Measurements from ENCODE around the gene LIPA.

LIPA gene

GRCh38 chr10:89238956-89239644 lies 12.5 kb downstream of the LIPA start:
- no peak for DNase-seq

DNA sequence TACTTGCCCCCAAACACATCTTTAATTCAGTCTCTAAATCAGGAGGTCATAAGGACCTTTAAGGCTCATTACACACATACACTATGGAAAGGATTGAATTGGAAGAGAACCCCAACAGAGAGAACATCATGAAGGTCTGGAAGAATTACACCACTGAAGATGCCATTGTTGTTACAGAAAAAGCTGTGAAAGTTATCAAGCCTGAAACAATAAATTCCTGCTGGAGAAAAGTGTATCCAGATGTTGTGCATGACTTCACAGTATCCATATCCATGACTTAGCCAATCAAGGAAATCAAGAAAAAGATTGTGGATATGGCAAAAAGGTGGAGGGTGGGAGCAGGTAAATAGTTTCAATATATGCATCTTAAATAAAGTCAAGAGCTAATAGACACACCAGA lies 13.7 kb downstream of the LIPA start:
- DNase-seq = no peak

GRCh38 chr10:89236226-89236797 lies 15.3 kb downstream of the LIPA start:
- DNase-seq = no peak

DNA sequence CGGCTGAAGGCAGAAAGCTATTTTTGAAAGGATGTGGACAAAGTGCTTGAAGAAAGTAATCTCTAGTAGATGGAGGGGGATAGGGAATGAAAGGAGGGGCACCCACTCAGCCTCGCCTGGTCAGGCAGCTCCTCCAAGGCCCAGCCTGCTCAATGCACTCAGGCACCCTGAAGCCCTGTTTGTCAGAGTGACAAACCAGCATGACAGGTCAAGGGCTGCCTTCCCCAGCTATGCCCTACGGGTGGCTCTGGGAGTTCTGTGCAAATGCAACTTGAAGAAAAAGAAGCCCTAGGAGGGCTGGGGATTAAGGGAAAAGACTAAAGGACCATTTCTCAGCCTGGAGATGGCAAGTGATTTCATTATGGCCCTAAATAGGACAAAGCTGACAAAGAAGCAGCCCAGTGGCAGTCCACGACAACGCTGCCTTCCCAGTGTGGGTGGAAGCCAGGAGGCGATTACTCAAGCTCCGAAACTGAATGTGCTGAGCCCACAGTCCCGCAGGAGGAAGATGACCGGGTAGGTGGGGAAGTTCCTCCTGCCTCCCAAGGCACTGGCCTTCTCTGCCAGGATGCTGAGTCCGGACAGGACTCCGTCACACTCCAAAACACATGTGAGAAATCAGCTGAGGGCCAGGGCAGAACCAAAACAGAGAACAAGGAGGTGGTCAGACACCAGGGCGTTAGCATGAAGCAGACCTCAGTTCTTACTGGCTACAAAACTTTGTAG lies 16.3 kb downstream of the LIPA start:
- no peak for DNase-seq

DNA sequence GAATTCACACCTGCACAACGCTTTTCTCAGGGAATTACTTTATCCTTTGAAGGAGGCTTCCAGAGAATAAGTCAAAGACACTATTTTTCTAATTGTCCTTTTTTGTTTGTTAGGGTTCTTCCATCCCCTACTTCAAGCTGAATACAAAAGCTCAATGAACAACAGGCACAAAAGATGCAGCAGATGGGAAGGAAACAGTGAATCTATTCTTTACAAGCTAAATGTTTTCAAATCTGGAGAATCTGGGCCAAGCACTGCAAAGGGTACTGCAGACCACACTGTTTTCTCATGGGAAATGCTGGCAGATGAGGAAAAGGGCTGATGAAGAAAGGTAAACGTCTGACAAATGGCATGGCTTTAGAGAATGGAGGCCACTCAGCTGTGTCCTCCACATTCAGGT lies 18.5 kb downstream of the LIPA start:
- DNase-seq = no peak

- no peak for DNase-seq
Measured at GRCh38 chr10:89228962-89229361, 22.6 kb downstream of the LIPA start.

DNA sequence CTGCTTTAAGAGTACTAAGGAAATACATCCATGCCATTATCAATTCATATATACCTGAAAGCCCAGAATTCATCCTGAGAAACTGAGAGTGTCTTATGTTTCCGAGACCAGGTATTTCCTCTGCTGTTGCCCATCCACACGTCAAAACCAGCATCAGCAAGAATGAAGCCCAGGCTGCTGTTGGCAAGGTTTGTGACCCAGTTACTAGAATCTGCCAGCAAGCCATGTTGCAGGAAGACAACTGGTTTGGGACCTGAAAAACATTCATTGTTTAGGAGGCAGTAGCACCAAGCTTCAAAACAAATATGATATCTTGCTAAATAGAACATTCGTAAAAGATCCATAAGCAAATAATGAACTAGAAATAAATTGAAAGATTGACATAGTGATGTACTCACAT lies 23.4 kb downstream of the LIPA start:
- DNase-seq = no peak

DNA sequence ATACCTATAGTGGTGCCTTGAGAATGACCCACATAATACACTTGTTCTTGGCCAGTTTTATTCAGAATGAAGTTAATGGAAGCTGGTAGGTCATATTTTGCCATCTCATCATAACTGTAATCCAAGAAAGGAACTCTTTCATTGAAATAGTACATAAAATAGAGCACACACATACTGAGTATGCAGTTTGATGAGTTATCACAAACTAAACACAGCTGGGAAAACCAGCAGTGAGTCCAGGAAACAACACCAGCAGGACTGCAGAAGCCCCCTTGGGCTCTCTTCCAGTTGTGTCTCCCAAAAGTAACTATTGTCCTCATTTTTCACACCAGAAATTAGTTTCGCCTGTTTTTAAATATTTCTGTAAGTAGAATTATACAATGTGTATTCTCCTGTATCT lies 24.7 kb downstream of the LIPA start:
- DNase-seq = no peak

DNA sequence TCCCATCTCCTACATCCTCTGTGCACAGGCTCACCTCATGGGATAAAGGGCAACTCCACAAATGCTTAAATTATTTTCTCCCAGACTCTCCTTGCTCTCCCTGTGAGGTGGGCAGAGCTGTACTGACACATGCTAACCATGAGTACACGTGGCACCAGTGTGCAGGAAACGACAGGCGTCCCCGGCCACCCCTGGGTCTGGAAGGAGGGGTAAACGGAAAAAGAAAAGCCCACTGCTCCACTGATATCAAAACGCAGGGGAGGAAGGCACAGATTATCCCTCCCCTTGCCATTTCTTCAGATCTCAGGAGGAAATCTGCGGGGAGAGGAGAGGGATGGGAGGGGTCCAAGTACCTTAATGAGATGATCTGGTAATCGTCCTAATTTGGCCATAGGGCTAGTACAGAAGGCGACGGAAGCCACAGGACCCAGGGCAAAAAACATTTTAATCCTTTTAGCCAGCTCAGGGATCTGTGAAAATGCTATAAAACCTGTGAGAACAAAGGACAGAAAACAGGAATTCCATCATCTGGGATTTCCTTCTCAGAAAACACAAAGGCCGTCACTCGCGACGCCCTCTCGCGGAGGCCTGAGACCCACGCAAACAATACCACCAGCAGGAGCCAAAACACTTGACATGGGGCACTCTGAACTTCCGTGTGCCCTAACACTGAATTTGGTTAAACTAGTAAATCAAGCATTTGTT lies 26.7 kb downstream of the LIPA start:
- DNase-seq = no peak

GRCh38 chr10:89221919-89222318 lies 29.7 kb downstream of the LIPA start:
- DNase-seq = no peak

DNA sequence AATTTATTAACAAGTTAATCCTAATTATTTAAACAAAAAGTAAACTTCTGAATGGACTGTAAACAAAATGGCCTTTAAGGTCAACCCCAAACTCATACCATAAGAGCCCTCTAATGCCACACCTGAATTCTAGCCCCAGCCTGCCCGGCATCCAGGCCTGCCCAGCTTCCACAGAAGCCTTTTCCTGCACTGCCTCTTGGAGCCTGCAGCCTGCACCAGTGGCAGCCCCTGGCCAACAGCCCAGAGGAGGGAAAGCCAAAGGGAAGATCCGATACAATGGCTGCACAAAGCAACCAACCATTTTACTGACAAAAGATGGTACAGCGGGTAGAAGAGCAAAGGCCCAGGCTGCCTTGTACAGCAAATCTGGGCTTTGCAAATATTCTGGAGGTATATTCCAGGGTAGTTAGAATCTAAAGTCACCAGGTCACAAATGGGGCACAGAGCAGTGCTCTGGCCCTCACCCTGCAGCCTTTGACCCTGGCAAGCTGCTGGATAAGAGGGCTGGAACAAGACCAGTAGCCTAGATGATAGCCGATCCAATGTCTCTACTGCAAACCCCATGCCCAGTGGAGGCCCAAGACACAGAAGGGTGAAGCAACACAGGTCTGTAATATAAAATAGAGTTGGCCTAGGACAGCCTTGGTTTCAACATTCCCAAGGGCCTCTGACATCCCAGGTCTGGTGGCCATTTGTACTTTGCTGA lies 31.9 kb downstream of the LIPA start:
- no peak for DNase-seq

DNA sequence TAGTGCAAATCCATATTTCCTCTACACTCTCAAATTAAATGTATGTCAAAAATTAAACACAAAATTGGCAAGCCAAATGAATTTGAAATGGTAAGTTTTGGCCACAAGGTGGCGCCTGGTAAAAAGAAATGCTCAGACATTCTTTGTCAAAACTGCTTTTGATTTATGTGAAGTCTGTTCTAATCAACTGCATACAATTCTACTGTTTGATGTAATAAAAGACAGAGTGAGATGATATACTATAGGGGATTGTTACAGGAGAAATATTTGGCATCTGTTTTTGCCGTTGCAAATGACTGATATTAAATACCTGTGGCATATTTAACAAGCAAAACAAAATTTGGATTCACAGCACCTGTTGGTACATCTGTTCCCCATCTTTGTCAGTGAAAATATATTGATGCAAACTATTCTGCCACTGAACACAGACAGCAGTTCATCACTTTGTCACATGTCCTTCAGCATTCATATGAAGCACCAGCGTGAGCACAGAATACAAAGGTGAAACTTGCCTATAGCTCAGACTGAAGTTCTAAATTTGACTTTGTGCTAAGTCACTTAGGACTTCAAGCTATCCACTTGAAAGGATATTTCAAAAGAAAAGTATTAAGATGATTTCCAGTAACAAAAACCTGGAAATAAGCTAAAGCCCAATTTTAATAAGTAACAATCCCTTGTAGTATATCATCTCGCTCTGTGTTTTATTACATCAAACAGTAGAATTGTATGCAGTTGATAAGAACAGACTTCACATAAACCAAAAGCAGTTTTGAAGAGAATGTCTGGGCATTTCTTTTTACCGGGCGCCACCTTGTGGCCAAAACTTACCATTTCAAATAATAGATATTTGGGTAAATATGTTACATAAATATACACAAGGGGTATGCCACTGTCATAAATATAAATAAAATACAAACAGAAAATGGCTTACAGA lies 34.3 kb downstream of the LIPA start:
- DNase-seq = peak; percentile 58

DNA sequence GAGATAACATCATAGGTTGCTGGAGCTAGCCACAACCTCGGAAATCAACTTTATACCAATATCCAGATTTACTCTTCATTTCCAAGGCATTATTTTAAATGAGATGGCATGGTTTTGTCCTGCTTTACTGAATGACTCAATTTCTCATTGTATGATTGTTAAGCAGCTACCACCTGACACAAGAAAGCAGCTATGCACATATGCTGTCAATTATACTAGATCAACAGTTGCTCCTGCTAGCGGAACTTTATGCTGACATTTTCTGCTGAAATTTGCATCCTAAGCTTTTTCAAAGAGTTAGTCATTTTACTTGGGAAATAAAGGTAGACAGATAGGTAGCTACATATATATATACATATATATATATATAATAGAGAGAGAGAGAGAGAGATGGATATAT lies 35.5 kb downstream of the LIPA start:
- no peak for DNase-seq

DNA sequence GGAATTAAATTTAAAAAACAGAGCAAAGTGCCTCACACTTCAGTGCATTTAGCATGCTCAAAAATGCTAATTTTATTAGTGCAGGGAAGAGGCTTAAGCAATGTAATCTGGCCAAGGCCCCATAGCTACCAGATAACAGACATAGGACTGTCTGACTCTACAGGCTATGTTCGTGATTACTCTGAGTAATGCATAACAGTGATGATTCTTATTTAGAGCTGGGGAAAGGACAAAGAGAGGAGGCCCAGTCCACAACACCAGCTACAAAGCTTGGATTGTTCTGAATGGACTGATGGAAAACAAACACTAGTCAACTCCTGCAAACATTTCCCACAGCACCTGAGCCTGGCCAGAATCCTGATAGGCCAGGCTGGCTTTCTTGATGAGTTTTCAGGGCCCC lies 36.1 kb downstream of the LIPA start:
- no peak for DNase-seq

DNA sequence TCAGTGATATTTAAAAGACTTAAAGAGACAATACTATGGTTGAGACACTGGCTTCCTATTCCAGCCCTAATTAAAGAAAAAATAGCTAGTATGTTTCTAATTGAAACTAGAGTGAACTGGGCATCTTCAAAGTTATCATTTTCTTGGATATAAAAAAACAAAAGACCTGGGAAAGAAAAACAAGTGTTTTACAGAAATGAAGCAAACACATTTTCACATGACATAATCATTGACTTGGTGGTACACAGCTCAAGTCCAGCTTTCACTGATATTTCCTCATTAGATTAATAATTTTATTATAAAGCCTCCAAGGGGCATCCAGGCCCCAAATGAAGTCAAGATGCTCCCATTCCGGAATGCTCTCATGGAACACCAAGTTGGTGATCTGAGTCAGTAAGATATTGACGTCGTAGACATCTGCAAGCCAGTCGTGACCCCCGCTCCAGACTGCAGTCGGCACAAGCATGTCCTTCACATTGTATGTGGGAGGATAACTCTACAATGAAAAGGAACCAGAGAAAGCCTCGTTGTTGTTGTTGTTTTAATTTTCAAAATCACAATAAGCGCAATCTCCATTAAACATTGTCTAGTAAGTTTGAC lies 36.9 kb downstream of the LIPA start:
- DNase-seq = no peak

- no peak for DNase-seq
Measured at GRCh38 chr10:89213191-89213808, 38.3 kb downstream of the LIPA start.

- no peak for DNase-seq
Measured at GRCh38 chr10:89210794-89211425, 40.7 kb downstream of the LIPA start.

DNA sequence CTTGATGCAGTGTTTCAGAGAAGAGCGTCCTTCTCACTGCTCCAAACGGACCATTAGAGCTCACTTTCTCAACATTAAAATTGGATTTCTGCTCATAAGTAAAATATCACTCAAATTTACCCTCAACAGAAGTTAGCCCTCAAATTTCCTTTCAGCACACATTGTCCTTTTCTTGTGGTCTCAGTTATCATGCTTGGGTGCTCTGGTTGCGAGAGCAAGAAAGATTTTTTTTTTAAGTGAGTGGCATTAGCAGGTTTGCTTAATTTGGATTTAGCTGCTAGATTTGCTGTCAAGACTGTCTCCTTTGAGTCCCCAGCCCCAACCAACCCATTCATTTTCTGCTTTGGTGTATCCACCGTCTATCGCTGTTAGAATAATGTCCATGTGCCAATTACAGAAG lies 41.9 kb downstream of the LIPA start:
- DNase-seq = no peak

GRCh38 chr10:89207801-89208551 lies 43.6 kb downstream of the LIPA start:
- no peak for DNase-seq
